ENCODE data around the gene FCMR.

GRCh38 chr1:206864939-206865671 lies 56.6 kb downstream of the FCMR start, which contains the start of gene IL20:
- TF ChIP-seq CTCF (conservative IDR thresholded peaks at IDR 0.05 in 1 of 2, IDR thresholded peaks at IDR 0.05 in 1 of 2; ENCODE audit: extremely low read depth in 1 of 2, insufficient read depth in 1 of 2, low read depth in 1 of 2, low read length in 2 of 2), result peak; percentile 98 to 99
- TF ChIP-seq EZH2 (IDR thresholded peaks at IDR 0.05; ENCODE audit: borderline replicate concordance, low read length), result no peak

All from mammary epithelial cell (primary cell).